Ascending aorta (tissue), 2 donors: ENCODE data around the gene CPSF3. TPM values are rescaled to one million over a fixed set of nuclear protein-coding genes. Genes with fewer than 3 reads are reported as not detected.

ENCODE experiments used
- DNase-seq, 2 donors: peaks; one replicate each; pipeline ENCODE4 v3.0.0-alpha.2; 2019; ENCODE audit warnings: low spot score in 2 of 2
- H3K27ac ChIP-seq, 2 donors: fragments of 200-600 bp; sonication (generic); one replicate each; pipeline ENCODE4 v1.5.1; 2016 to 2017; ENCODE audit warnings: mild to moderate bottlenecking in 1 of 2
- H3K27me3 ChIP-seq: fragments of 200-600 bp; sonication (generic); one replicate; pipeline ENCODE4 v1.5.1; 2017
- H3K36me3 ChIP-seq, 2 donors: fragments of 200-600 bp; sonication (generic); one replicate each; pipeline ENCODE4 v1.5.1; 2016
- H3K4me1 ChIP-seq, 2 donors: fragments of 200-600 bp; sonication (generic); one replicate each; pipeline ENCODE4 v1.5.1; 2016 to 2017; ENCODE audit warnings: mild to moderate bottlenecking in 1 of 2
- H3K4me3 ChIP-seq, 2 donors: fragments of 200-600 bp; sonication (generic); one replicate each; pipeline ENCODE4 v1.5.1; 2016 to 2017; ENCODE audit warnings: mild to moderate bottlenecking in 1 of 2
- H3K9me3 ChIP-seq, 2 donors: fragments of 200-600 bp; sonication (generic); one replicate each; pipeline ENCODE4 v1.5.1; 2016
- intact Hi-C: fragments of 100-400 bp; cut with DNase I; formaldehyde crosslinking; loops from one replicate; pipeline ENCODE4 v1.15.1; 2023
- total RNA-seq: library from RNA; depleted of rRNA; stranded (reverse); fragments of >200 nt; gene quantifications from one replicate; pipeline ENCODE4 v1.1.0, GENCODE V29; 2016
- TF ChIP-seq, protein P1 (sequence below), 3 experiments: fragments of 200-600 bp in 2 of 3; fragments of 450-650 bp in 1 of 3; sonication (generic) in 2 of 3; IDR thresholded peaks; one replicate each; pipeline ENCODE4 v1.5.1; 2016 to 2019; ENCODE audit warnings: antibody characterized with exemption in 3 of 3, mild to moderate bottlenecking in 1 of 3, moderate library complexity in 1 of 3

The CPSF3 gene
- total RNA-seq, 1 donor from 2014 or later = 5.3 TPM

DNA sequence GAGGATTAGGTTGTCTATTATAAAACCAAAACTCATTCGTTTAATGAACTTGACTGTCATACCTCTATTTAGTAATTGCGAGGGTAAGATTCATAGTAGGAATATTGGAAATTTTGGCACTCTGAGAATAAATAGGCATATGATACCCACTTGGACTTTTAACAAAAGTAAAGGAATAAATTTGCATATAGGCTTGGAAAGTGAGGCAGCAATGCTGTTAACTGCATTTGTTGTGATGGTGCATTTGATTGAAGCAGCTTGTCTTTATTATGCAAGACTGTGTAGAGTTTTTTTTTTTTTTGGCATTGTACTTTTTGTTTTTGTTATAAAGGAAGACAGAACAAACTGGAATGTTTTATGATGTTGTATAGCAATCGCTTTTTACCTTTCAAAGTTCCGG lies 19.0 kb upstream of the CPSF3 start:
- no peak for DNase-seq
- H3K36me3 ChIP-seq = peaks cover 63 to 64% of the 10 kb centered on the region in 2 donors
- H3K4me1 ChIP-seq = no peaks in the 10 kb centered on the region
- TF ChIP-seq, protein P1, sequence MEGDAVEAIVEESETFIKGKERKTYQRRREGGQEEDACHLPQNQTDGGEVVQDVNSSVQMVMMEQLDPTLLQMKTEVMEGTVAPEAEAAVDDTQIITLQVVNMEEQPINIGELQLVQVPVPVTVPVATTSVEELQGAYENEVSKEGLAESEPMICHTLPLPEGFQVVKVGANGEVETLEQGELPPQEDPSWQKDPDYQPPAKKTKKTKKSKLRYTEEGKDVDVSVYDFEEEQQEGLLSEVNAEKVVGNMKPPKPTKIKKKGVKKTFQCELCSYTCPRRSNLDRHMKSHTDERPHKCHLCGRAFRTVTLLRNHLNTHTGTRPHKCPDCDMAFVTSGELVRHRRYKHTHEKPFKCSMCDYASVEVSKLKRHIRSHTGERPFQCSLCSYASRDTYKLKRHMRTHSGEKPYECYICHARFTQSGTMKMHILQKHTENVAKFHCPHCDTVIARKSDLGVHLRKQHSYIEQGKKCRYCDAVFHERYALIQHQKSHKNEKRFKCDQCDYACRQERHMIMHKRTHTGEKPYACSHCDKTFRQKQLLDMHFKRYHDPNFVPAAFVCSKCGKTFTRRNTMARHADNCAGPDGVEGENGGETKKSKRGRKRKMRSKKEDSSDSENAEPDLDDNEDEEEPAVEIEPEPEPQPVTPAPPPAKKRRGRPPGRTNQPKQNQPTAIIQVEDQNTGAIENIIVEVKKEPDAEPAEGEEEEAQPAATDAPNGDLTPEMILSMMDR (IDR thresholded peaks at IDR 0.05) = no peak
- intact Hi-C loops = no loop called here
- H3K9me3 ChIP-seq = no peaks in the 10 kb centered on the region
- H3K27ac ChIP-seq = no peak overlapping the region
- H3K4me3 ChIP-seq = no peak overlapping the region
- no peaks in the 10 kb centered on the region for H3K27me3 ChIP-seq

DNA sequence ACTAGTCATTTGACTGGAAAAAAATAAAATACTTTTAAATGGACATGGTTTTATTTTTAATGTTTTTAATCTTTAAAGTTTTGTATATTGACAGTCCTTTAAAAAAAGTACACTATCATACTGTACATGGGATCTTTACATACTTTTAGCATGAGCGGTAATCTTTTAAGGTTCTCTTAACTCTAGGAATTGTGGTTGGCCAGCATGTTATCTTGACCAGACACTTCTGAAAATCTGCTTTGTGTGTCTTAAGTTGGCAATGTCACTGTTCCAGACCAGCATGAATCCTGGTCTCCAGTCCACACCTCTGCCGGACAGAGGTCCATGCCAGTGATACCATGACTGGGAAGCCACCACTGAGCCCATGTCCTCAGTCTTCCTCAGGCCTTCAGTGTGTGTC lies 17.8 kb upstream of the CPSF3 start:
- peak overlapping the region in 1 of 2 donors; percentile 2 for H3K27ac ChIP-seq
- H3K27me3 ChIP-seq = no peaks in the 10 kb centered on the region
- no peaks in the 10 kb centered on the region for H3K4me1 ChIP-seq
- TF ChIP-seq, protein P1 (IDR thresholded peaks at IDR 0.05) = no peak
- H3K9me3 ChIP-seq = no peaks in the 10 kb centered on the region
- H3K36me3 ChIP-seq = peaks cover 54 to 61% of the 10 kb centered on the region in 2 donors
- intact Hi-C loops = no loop called here
- DNase-seq = no peak
- no peak overlapping the region for H3K4me3 ChIP-seq

DNA sequence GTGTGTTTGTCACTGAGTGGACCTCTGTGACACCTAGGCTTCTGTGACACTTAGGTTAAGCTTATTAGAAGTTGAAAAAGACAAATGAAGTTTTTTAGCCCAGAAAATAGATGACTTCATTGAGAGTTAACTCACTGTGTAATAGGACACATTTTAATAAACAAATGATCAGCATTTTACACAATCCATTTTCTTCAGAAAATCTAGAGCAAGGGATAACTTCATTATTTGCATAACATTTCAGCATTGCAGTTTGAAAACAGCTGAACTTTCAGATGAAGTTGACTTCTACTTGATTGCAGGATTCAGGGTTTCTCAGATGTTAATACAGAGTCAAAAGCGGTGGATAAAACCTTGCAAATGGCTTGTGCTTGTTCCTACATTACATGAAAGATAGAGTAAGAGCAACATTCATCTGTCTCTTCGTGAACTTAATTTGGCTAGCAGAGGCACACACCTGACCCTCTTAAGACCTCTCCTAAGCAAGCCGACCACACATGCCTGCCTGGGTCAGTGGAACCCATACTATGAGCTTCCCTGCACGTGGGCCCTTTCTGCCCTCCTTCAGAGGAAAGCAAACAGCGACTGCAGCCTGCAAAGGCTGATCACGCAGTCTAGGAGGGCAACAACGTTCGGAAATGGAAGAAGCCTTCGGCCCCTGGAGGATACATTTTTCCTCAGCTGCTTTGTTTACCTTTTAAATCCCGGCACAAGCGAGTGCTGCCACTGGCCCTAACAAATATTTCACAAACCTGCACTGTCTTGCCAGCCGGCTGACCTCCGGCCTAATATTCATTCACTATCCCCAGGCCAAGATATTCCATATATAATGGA lies 16.7 kb upstream of the CPSF3 start:
- intact Hi-C loops = no loop called here
- H3K36me3 ChIP-seq = peaks cover 49 to 57% of the 10 kb centered on the region in 2 donors
- DNase-seq = peak in 1 of 2 donors; percentile 24
- no peaks in the 10 kb centered on the region for H3K9me3 ChIP-seq
- TF ChIP-seq, protein P1 (IDR thresholded peaks at IDR 0.05) = no peak
- peak overlapping the region; percentile 12 to 33 for H3K27ac ChIP-seq
- H3K4me1 ChIP-seq = no peaks in the 10 kb centered on the region
- H3K4me3 ChIP-seq = no peak overlapping the region
- H3K27me3 ChIP-seq = no peaks in the 10 kb centered on the region

GRCh38 chr2:9407363-9407811 lies 16.1 kb upstream of the CPSF3 start:
- peak overlapping the region; percentile 12 to 53 for H3K27ac ChIP-seq
- no peaks in the 10 kb centered on the region for H3K27me3 ChIP-seq
- intact Hi-C loops = no loop called here
- DNase-seq = peak in 1 of 2 donors; percentile 54
- TF ChIP-seq, protein P1 (IDR thresholded peaks at IDR 0.05) = no peak
- peaks cover 46 to 55% of the 10 kb centered on the region in 2 donors for H3K36me3 ChIP-seq
- no peak overlapping the region for H3K4me3 ChIP-seq
- no peaks in the 10 kb centered on the region for H3K4me1 ChIP-seq
- H3K9me3 ChIP-seq = no peaks in the 10 kb centered on the region

DNA sequence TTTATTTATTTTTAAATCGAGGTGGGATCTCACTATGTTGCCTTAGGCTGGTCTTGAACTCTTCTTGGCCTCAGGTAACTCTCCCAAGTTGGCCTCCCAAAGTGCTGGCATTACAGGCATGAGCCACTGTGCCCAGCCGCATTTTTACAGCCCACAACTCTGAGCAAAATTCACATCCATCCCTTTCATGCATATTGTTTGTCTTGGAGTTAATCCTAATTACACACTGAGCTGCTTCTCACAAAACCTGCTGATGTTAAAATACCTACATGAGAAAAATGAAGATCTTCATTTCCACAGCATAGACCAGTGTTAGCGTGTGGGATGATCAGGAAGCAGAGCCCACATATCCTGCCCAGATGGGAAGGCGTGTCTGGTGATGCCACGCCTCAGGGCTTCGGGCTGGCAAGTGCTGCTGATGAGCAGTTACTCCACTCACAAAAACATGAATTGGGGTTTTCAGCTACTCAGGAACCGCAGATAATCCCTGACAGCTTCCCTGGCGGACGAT lies 14.8 kb upstream of the CPSF3 start:
- peak in 1 of 2 donors; percentile 45 for DNase-seq
- H3K9me3 ChIP-seq = no peaks in the 10 kb centered on the region
- peaks cover 38 to 42% of the 10 kb centered on the region in 2 donors for H3K36me3 ChIP-seq
- intact Hi-C loops = no loop called here
- no peaks in the 10 kb centered on the region for H3K27me3 ChIP-seq
- peak overlapping the region; percentile 19 to 53 for H3K27ac ChIP-seq
- no peaks in the 10 kb centered on the region for H3K4me1 ChIP-seq
- TF ChIP-seq, protein P1 (IDR thresholded peaks at IDR 0.05) = no peak
- H3K4me3 ChIP-seq = no peak overlapping the region
